Activated T-helper 9 cell treated with anti-CD3 and anti-CD28 coated beads, Interleukin-2, amount 50 U/mL, for 16 hours (primary cell): ENCODE data around the gene SLC16A3.

Source experiments
- DNase-seq: peaks from one replicate; pipeline ENCODE4 v3.0.0-alpha.2; 2020; ENCODE audit warnings: low read depth

SLC16A3 gene

GRCh38 chr17:82269138-82269881, 40.5 kb downstream of the SLC16A3 start:
- DNase-seq = no peak

- no peak for DNase-seq
Observed at GRCh38 chr17:82269882-82270500, 41.1 kb downstream of the SLC16A3 start.

- no peak for DNase-seq
Observed at GRCh38 chr17:82270651-82271050, 41.8 kb downstream of the SLC16A3 start.

- no peak for DNase-seq
Observed at GRCh38 chr17:82271401-82271800, 42.6 kb downstream of the SLC16A3 start.

- peak; percentile 18 for DNase-seq
Observed at GRCh38 chr17:82272495-82273326, 43.9 kb downstream of the SLC16A3 start.

GRCh38 chr17:82273327-82274133, 44.7 kb downstream of the SLC16A3 start, which contains the start of gene CSNK1D:
Gene CSNK1D, minus strand, starts transcription at chr17:82273700. Its CDS starts 319 bp downstream, at chr17:82273381.
- DNase-seq = peak; percentile 88

- DNase-seq = no peak
Observed at GRCh38 chr17:82274134-82275020, 45.5 kb downstream of the SLC16A3 start.

- no peak for DNase-seq
Observed at GRCh38 chr17:82275326-82275725, 46.5 kb downstream of the SLC16A3 start.

- DNase-seq = no peak
Observed at GRCh38 chr17:82276938-82277337, 48.1 kb downstream of the SLC16A3 start.

- no peak for DNase-seq
Observed at GRCh38 chr17:82277851-82278250, 49.0 kb downstream of the SLC16A3 start.

- DNase-seq = no peak
Observed at GRCh38 chr17:82278308-82278707, 49.5 kb downstream of the SLC16A3 start.

- DNase-seq = no peak
Observed at GRCh38 chr17:82278786-82279391, 50.0 kb downstream of the SLC16A3 start.

- no peak for DNase-seq
Observed at GRCh38 chr17:82280537-82280936, 51.7 kb downstream of the SLC16A3 start.

GRCh38 chr17:82281076-82281475, 52.2 kb downstream of the SLC16A3 start:
- DNase-seq = no peak

- peak; percentile 61 for DNase-seq
Observed at GRCh38 chr17:82281502-82282238, 52.8 kb downstream of the SLC16A3 start.

- no peak for DNase-seq
Observed at GRCh38 chr17:82282239-82283207, 53.7 kb downstream of the SLC16A3 start.

GRCh38 chr17:82283208-82283749, 54.4 kb downstream of the SLC16A3 start:
- DNase-seq = no peak

- DNase-seq = no peak
Observed at GRCh38 chr17:82285141-82285540, 56.3 kb downstream of the SLC16A3 start.
